K562 (cell line): ENCODE results near the gene PPP6R3. TPM values are rescaled to one million over a fixed set of nuclear protein-coding genes. Genes with fewer than 3 reads are reported as not detected.

Source experiments
- ARID1B ChIP-seq: fragments of 450-650 bp; IDR thresholded peaks from 2 replicates; pipeline ENCODE4 v1.6.1; 2016; ENCODE audit warnings: antibody characterized with exemption, mild to moderate bottlenecking, inconsistent platforms
- BACH1 ChIP-seq: fragments of 200-800 bp; sonication (Bioruptor generic); IDR thresholded peaks from 2 replicates; pipeline ENCODE4 v1.6.1; 2016; ENCODE audit warnings: missing genetic modification characterization, missing compliant biosample characterization
- CCNT2 ChIP-seq: IDR thresholded peaks from 2 replicates; pipeline ENCODE4 v1.6.1; 2011; ENCODE audit warnings: borderline replicate concordance, low read depth, mild to moderate bottlenecking, moderate library complexity, mixed read lengths, low read length; ENCODE audit not compliant: insufficient read length; ENCODE audit errors: extremely low read depth
- E2F6 ChIP-seq, 2 experiments: IDR thresholded peaks; 2 replicates each; pipeline ENCODE4 v1.6.1; 2011; ENCODE audit warnings: borderline replicate concordance in 1 of 2, control low read depth in 1 of 2, low read depth in 1 of 2, low read length in 1 of 2, mild to moderate bottlenecking in 1 of 2, mixed read lengths in 1 of 2, moderate library complexity in 1 of 2; ENCODE audit not compliant: insufficient read depth in 1 of 2, insufficient read length in 1 of 2, poor library complexity in 1 of 2, severe bottlenecking in 1 of 2; ENCODE audit errors: extremely low read depth in 1 of 2
- GTF2A2 ChIP-seq: IDR thresholded peaks from 2 replicates; pipeline ENCODE4 v1.6.1; 2016; ENCODE audit warnings: mild to moderate bottlenecking, missing genetic modification characterization, missing compliant biosample characterization
- HMBOX1 ChIP-seq: sonication (generic); IDR thresholded peaks from 2 replicates; pipeline ENCODE4 v1.6.1; 2016
- HNRNPK ChIP-seq: fragments of 200-400 bp; formaldehyde crosslinking; IDR thresholded peaks from one replicate; pipeline ENCODE4 v1.6.1; 2018; ENCODE audit warnings: mild to moderate bottlenecking, low read depth, low read length; ENCODE audit not compliant: poor library complexity, severe bottlenecking
- KDM2B ChIP-seq: fragments of 250-450 bp; sonication (Bioruptor Pico); IDR thresholded peaks from 2 replicates; pipeline ENCODE4 v1.8.0; 2021; ENCODE audit warnings: mild to moderate bottlenecking, moderate library complexity
- MAZ ChIP-seq, 2 experiments: fragments of 450-650 bp in 1 of 2; sonication (generic) in 1 of 2; formaldehyde crosslinking; IDR thresholded peaks in 1 of 2; conservative IDR thresholded peaks in 1 of 2; 2 replicates each; pipeline versions ENCODE4 v1.4.0 to v1.5.0; 2020; ENCODE audit warnings: mild to moderate bottlenecking in 1 of 2, missing genetic modification reagents in 1 of 2
- MCM5 ChIP-seq: fragments of 450-650 bp; IDR thresholded peaks from 2 replicates; pipeline ENCODE4 v1.6.1; 2016; ENCODE audit warnings: low read depth
- NCOA4 ChIP-seq: fragments of 450-650 bp; IDR thresholded peaks from 2 replicates; pipeline ENCODE4 v1.6.1; 2018; ENCODE audit warnings: mild to moderate bottlenecking; ENCODE audit not compliant: partially characterized antibody
- RB1 ChIP-seq: fragments of 450-650 bp; IDR thresholded peaks from 2 replicates; pipeline ENCODE4 v1.6.1; 2017; ENCODE audit warnings: low read depth, mild to moderate bottlenecking
- SMARCA4 ChIP-seq: fragments of 450-650 bp; IDR thresholded peaks from 2 replicates; pipeline ENCODE4 v1.6.1; 2016
- STAT6 ChIP-seq: sonication (generic); formaldehyde crosslinking; IDR thresholded peaks from 2 replicates; pipeline ENCODE4 v1.8.1; 2023; ENCODE audit warnings: mild to moderate bottlenecking, missing genetic modification reagents
- ZFX ChIP-seq: sonication (generic); formaldehyde crosslinking; IDR thresholded peaks from 2 replicates; pipeline ENCODE4 v1.8.0; 2022; ENCODE audit warnings: mild to moderate bottlenecking, missing genetic modification reagents, moderate library complexity
- ZKSCAN3 ChIP-seq: fragments of 250-450 bp; sonication (Bioruptor Pico); IDR thresholded peaks from 2 replicates; pipeline ENCODE4 v1.4.0; 2020
- ZNF277 ChIP-seq: fragments of 250-450 bp; sonication (Bioruptor Pico); IDR thresholded peaks from 2 replicates; pipeline ENCODE4 v1.8.0; 2022; ENCODE audit warnings: inconsistent platforms, mild to moderate bottlenecking, moderate library complexity, borderline replicate concordance
- ZNF316 ChIP-seq: fragments of 450-650 bp; IDR thresholded peaks from 2 replicates; pipeline ENCODE4 v1.6.1; 2016
- ZNF740 ChIP-seq, 3 experiments: fragments of 200-800 bp in 1 of 3; sonication (Bioruptor generic) in 1 of 3; sonication (generic) in 1 of 3; formaldehyde crosslinking in 1 of 3; IDR thresholded peaks; 2 replicates each; pipeline versions ENCODE4 v1.6.1 to v1.8.0; 2016 to 2022; ENCODE audit warnings: mild to moderate bottlenecking in 2 of 3, missing compliant biosample characterization in 2 of 3, missing genetic modification characterization in 2 of 3, missing genetic modification reagents in 1 of 3
- ZZZ3 ChIP-seq: fragments of 450-650 bp; IDR thresholded peaks from 2 replicates; pipeline ENCODE4 v1.6.1; 2016; ENCODE audit warnings: antibody characterized with exemption, mild to moderate bottlenecking, moderate library complexity
- polyA plus RNA-seq, 8 experiments: library from polyadenylated mRNA; depleted of rRNA in 4 of 8; stranded (reverse) in 5 of 8; unstranded in 3 of 8; fragments of >200 nt; fragmentation: Nextera tagmentation in 2 of 8; fragmentation: Illumina TruSeq in 1 of 8; extraction: Ambion mirVana in 2 of 8; extraction: Trizol in 1 of 8; gene quantifications; 2 replicates each; pipeline versions ENCODE4 v1.2.1 to v1.2.3, GENCODE V29; 2011 to 2014; ENCODE audit warnings: inconsistent platforms in 1 of 8, missing spikeins in 1 of 8
- total RNA-seq, 7 experiments: library from RNA; depleted of rRNA in 6 of 7; stranded (reverse); fragments of >200 nt in 6 of 7; fragmentation: Illumina TruSeq in 2 of 7; extraction: Trizol in 2 of 7; gene quantifications; 2 replicates each; pipeline versions ENCODE4 v1.2.1 to v1.2.3, GENCODE V29; 2011 to 2021; ENCODE audit warnings: low replicate concordance in 1 of 7

PPP6R3 gene
- total and polyA plus RNA-seq, 9 of the 15 experiments (the other 6 are each of a cell fraction or from before 2014, with no cell fraction given), result 20.3 to 117 (median 80.6) TPM

GRCh38 chr11:68460741-68461574 lies at the start of gene PPP6R3 (continued):
- TF ChIP-seq ZNF316 (no peak), ZNF740 (CRISPR knock-in tag; IDR thresholded peaks at IDR 0.05) (peak; percentile 77; the same call in 1 of the 2 replicates), ZNF740 (tag; IDR thresholded peaks at IDR 0.05) (no peak; a peak in 1 of 4 replicates), ARID1B (no peak), CCNT2 (peak; percentile 61), NCOA4 (no peak), MCM5 (no peak), ZNF277 (CRISPR knock-in tag) (no peak), STAT6 (CRISPR knock-in tag) (no peak), HMBOX1 (no peak), HNRNPK (peak; percentile 37), E2F6 (IDR thresholded peaks at IDR 0.05; ENCODE audit: borderline replicate concordance in 1 of 2, extremely low read depth in 1 of 2, insufficient read depth in 1 of 2, insufficient read length in 1 of 2, low read depth in 1 of 2, low read length in 1 of 2, poor library complexity in 1 of 2, severe bottlenecking in 1 of 2) (peak; percentile 28 to 77), BACH1 (tag) (no peak), GTF2A2 (tag) (peak; percentile 41; the same call in 1 of the 2 replicates), MAZ (CRISPR knock-in tag; conservative IDR thresholded peaks at IDR 0.05 in 1 of 2, IDR thresholded peaks at IDR 0.05 in 1 of 2) (peak in 1 of 2 experiments; percentile 67; a peak in 2 of 4 replicates), SMARCA4 (no peak), ZZZ3 (no peak), ZFX (CRISPR knock-in tag) (peak; percentile 82), RB1 (peak; percentile 93), ZKSCAN3 (CRISPR knock-in tag) (no peak), KDM2B (CRISPR knock-in tag) (no peak)
